ENCODE measurements around the gene CLIP3.

DNA sequence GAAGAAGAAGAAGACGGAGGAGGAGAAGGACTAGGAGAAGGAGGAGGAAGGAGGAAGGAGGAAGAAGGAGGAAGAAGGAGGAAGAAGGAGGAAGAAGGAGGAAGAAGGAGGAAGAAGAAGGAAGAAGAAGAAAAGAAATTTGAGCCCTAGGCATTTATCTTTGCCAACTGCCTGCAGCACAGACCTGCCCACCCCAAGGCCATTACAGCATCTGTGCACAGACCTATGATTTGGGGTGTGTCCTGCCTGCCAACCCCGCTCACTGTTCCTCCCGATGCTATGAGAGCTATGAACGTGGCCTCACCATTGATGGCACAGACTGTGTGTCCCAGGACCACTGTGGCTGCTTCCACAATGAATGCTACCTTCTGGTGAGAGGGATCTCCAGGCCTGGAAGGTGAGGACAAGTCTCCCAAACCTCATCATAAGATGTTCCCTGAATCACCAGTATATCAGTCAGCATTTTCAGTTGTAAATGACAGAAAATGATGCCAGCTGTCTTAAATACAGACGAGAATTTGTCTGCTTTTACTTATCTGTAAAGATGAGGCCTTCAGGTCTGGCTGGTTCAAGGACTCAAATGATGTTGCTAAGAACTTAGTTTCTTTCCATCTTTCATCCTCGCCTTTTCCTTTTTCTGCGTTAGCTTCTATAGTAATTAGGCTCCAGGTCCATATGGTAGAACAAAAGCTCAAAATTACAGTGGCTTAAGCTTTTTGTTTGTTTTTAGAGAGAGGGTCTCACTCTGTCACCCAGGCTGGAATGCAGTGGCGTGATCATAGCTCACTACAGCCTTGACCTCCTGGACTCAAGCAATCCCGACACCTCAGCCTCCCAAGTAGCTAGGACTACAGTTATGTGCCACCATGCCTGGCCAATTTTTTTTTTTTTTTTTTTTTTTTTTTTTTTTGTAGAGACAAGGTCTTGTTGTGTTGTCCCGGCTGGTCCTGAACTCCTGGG is 41.6 kb downstream of the CLIP3 start:
- no peak for TF ChIP-seq POLR2AphosphoS5 (IDR thresholded peaks at IDR 0.05; ENCODE audit: low read depth, low read length)
- TF ChIP-seq, protein P1, sequence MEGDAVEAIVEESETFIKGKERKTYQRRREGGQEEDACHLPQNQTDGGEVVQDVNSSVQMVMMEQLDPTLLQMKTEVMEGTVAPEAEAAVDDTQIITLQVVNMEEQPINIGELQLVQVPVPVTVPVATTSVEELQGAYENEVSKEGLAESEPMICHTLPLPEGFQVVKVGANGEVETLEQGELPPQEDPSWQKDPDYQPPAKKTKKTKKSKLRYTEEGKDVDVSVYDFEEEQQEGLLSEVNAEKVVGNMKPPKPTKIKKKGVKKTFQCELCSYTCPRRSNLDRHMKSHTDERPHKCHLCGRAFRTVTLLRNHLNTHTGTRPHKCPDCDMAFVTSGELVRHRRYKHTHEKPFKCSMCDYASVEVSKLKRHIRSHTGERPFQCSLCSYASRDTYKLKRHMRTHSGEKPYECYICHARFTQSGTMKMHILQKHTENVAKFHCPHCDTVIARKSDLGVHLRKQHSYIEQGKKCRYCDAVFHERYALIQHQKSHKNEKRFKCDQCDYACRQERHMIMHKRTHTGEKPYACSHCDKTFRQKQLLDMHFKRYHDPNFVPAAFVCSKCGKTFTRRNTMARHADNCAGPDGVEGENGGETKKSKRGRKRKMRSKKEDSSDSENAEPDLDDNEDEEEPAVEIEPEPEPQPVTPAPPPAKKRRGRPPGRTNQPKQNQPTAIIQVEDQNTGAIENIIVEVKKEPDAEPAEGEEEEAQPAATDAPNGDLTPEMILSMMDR (IDR thresholded peaks at IDR 0.05 in 2 of 3, conservative IDR thresholded peaks at IDR 0.05 in 1 of 3; ENCODE audit: borderline replicate concordance in 1 of 3, insufficient read depth in 1 of 3, low read depth in 2 of 3, low read length in 2 of 3), result no peak
- TF ChIP-seq, protein P2, sequence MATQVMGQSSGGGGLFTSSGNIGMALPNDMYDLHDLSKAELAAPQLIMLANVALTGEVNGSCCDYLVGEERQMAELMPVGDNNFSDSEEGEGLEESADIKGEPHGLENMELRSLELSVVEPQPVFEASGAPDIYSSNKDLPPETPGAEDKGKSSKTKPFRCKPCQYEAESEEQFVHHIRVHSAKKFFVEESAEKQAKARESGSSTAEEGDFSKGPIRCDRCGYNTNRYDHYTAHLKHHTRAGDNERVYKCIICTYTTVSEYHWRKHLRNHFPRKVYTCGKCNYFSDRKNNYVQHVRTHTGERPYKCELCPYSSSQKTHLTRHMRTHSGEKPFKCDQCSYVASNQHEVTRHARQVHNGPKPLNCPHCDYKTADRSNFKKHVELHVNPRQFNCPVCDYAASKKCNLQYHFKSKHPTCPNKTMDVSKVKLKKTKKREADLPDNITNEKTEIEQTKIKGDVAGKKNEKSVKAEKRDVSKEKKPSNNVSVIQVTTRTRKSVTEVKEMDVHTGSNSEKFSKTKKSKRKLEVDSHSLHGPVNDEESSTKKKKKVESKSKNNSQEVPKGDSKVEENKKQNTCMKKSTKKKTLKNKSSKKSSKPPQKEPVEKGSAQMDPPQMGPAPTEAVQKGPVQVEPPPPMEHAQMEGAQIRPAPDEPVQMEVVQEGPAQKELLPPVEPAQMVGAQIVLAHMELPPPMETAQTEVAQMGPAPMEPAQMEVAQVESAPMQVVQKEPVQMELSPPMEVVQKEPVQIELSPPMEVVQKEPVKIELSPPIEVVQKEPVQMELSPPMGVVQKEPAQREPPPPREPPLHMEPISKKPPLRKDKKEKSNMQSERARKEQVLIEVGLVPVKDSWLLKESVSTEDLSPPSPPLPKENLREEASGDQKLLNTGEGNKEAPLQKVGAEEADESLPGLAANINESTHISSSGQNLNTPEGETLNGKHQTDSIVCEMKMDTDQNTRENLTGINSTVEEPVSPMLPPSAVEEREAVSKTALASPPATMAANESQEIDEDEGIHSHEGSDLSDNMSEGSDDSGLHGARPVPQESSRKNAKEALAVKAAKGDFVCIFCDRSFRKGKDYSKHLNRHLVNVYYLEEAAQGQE (IDR thresholded peaks at IDR 0.05; ENCODE audit: low read depth), result no peak
- TF ChIP-seq SRF (IDR thresholded peaks at IDR 0.05; ENCODE audit: low read depth), result no peak
- TF ChIP-seq JUND (IDR thresholded peaks at IDR 0.05), result no peak
- no peak for TF ChIP-seq ZBTB33 (IDR thresholded peaks at IDR 0.05; ENCODE audit: extremely low read depth, insufficient replicate concordance, low read length)
- no peak for TF ChIP-seq MAX (IDR thresholded peaks at IDR 0.05)
- TF ChIP-seq EZH2 (IDR thresholded peaks at IDR 0.05), result no peak
- TF ChIP-seq SP1 (IDR thresholded peaks at IDR 0.05; ENCODE audit: low read depth), result no peak
- no peak for TF ChIP-seq POLR2A (IDR thresholded peaks at IDR 0.05; ENCODE audit: borderline replicate concordance, extremely low read depth, insufficient read depth, insufficient read length)
- TF ChIP-seq EGR1 (IDR thresholded peaks at IDR 0.05; ENCODE audit: low read depth), result no peak
- no peak for TF ChIP-seq RAD21 (IDR thresholded peaks at IDR 0.05; ENCODE audit: low read depth)
- TF ChIP-seq YY1 (IDR thresholded peaks at IDR 0.05; ENCODE audit: extremely low read depth, insufficient replicate concordance, low read depth, low read length), result no peak

Data from HCT116 (cell line).